D721Med (cell line): ENCODE results near the gene ABCB8.
A peak's percentile ranks its signal among the peaks of the same experiment; 100 is the strongest.

Experiments
- DNase-seq: peaks from one replicate; pipeline ENCODE4 v3.0.0; 2011; ENCODE audit warnings: low spot score; ENCODE audit not compliant: insufficient read length
- FAIRE-seq: peaks from 2 replicates; lab custom pipeline; 2011; peaks lifted over from hg19 to GRCh38; lab: Jason Lieb, UNC
- TF ChIP-seq, protein P1 (sequence below): IDR thresholded peaks from 2 replicates; pipeline ENCODE4 v1.5.1; 2012; ENCODE audit warnings: mild to moderate bottlenecking, control low read depth; ENCODE audit not compliant: insufficient read depth; ENCODE audit errors: missing control alignments

ABCB8 gene

DNA sequence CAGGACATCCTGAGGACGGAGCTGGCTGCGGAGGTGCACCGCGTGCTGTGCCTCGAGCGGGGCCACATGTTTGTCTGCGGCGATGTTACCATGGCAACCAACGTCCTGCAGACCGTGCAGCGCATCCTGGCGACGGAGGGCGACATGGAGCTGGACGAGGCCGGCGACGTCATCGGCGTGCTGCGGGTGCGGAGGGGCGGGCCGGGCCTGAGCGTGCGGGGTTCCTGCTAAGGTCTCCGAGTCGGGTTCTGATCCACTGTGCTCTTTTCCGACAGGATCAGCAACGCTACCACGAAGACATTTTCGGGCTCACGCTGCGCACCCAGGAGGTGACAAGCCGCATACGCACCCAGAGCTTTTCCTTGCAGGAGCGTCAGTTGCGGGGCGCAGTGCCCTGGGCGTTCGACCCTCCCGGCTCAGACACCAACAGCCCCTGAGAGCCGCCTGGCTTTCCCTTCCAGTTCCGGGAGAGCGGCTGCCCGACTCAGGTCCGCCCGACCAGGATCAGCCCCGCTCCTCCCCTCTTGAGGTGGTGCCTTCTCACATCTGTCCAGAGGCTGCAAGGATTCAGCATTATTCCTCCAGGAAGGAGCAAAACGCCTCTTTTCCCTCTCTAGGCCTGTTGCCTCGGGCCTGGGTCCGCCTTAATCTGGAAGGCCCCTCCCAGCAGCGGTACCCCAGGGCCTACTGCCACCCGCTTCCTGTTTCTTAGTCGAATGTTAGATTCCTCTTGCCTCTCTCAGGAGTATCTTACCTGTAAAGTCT lies 14.3 kb upstream of the ABCB8 start:
- no peak for FAIRE-seq
- TF ChIP-seq, protein P1, sequence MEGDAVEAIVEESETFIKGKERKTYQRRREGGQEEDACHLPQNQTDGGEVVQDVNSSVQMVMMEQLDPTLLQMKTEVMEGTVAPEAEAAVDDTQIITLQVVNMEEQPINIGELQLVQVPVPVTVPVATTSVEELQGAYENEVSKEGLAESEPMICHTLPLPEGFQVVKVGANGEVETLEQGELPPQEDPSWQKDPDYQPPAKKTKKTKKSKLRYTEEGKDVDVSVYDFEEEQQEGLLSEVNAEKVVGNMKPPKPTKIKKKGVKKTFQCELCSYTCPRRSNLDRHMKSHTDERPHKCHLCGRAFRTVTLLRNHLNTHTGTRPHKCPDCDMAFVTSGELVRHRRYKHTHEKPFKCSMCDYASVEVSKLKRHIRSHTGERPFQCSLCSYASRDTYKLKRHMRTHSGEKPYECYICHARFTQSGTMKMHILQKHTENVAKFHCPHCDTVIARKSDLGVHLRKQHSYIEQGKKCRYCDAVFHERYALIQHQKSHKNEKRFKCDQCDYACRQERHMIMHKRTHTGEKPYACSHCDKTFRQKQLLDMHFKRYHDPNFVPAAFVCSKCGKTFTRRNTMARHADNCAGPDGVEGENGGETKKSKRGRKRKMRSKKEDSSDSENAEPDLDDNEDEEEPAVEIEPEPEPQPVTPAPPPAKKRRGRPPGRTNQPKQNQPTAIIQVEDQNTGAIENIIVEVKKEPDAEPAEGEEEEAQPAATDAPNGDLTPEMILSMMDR = no peak

DNA sequence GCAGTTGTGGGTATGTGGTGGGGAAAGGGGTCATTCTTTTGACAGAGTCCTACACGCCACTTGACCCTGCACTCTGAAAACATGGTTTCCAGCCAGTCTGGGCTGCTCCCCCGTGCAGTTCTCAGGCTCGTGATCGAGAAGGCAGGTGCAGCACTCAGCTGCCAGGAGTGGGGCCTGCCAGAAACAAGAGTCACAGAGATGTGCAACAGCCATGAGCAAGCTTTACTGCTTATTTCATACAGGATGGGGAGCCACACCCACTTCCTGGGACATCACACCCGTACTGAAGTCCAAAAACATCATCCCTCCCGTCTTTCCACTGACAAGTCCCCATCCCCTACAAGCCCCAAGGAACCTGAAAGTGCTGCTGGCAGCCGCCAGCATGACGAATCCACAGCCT lies 13.3 kb upstream of the ABCB8 start:
- TF ChIP-seq, protein P1 = no peak
- DNase-seq (no peak), FAIRE-seq (no peak)

More for the DNA sequence above, 14.3 kb upstream of the ABCB8 start:
- no peak for DNase-seq

DNA sequence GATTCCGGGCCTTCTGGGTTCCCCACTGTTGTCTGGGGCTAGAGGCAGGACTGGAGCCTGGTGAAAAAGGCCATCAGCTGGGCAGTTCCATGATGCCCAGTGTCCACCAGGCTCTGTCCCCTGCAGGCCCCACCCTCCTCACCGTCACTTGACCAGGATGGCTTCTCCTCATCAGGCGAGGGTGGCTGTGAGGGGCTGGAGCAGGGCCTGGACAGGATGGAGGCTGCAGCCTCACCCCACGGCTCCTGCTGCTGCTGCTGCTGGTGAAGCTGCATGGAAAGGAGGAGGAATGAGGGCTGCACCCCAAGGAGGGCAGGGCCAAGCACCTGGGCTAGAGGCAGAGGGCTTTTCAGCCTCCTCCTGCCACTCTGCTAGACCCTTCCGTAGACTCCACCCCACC lies 12.3 kb upstream of the ABCB8 start:
- TF ChIP-seq, protein P1 = no peak
- DNase-seq = no peak
- FAIRE-seq = no peak

DNA sequence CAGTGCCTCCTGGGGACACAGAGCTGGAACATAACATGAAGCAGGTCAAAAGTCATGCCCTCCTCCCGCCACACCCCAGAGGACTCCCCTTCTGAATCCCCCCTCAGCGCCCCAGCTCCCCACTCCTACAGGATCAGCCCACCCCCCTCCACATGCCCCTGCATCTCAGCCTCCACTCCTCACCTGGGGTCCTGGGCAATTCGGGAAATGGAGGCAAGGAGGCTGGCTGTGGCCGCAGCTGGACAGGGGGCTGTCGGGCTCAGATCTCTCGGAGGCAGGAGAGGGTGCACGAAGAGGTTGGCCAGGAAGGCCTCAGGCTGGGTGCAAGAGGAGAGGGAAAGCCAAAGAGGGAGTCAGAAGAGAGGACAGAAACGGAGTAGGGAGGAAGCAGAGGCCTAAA lies 11.7 kb upstream of the ABCB8 start:
- FAIRE-seq (no peak), DNase-seq (no peak)
- TF ChIP-seq, protein P1 = no peak

DNA sequence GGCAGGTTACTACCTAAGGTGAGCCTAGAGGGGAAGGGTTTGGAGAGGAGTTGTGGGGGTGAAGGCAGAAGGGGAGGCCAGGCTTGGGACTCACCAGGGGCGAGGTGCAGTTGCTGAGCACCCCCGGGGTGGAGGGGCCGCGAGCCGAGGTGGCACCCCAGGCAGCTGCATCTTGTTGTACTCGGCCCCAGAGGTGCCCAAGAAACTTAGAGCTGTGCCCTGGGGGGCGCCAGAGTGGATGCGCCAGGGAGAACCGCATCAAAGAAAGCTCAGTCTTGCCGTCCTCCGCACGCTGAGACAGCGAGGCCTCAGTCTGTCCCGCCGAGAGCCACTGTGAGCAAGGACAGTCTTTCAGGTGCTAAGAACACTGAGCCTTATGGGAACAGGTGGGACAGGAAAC lies 11.3 kb upstream of the ABCB8 start:
- TF ChIP-seq, protein P1 = no peak
- no peak for FAIRE-seq

DNA sequence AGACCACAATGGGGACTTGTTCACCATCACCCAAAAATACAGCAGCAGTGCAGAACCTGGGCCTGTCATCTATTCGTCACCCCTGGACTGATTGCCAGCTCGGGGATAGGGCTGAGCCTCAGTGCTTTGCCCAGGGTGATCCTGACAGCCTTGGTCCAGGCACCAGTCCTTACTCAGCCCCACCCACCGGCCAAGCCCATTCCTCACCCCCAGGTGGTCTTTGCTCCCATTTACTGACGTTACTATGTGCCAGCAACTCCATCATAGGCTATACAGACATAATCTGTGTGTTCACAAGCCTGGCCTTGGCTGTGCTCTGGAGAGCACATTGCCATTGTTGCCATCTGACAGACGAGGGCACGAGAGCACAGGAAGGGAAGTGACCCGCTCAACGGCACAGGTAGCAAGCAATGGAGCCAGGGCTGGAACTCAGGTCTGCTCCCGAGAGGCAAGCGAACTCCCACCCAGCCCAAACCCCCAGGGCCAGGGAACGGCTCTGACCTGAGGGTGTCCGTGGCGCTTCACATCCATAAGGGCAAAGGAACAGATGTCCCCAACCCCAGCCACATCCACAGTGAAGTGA lies 10.8 kb upstream of the ABCB8 start:
- FAIRE-seq = no peak
- TF ChIP-seq, protein P1 = no peak
- no peak for DNase-seq

More for the DNA sequence above, 11.3 kb upstream of the ABCB8 start:
- DNase-seq = no peak

DNA sequence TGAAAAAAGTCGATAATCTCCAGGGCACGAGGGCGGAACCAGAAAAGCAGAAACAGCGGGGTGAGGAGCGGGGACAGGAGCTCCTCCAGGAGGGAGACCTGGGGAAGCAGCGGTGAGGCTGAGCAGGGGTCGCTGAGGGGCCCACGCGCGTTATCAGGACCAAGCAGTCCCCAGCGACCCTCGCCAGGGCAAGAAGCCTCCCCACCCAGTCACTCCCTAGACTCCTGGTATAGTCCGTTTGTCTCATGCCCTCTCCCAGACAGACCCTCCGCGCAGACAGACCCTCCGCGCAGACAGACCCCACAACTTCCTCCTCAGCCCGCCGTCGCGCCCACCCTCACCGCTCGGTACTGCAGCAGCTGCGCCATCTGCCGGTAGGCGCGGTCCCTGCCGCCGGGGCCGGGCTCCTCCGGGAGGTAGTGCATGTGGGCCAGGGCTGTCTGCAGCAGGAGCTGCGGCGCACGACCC lies 10.3 kb upstream of the ABCB8 start:
- DNase-seq = peak; percentile 84
- no peak for FAIRE-seq
- TF ChIP-seq, protein P1 = peak; percentile 75
